Lower leg skin (tissue), 3 donors: ENCODE results near the gene CCDC188.
"Not testable (repeated sequence)": the region's sequence is repeated elsewhere in the genome, so short reads cannot be mapped to it uniquely, and the experiment has no call there.

Source experiments
- CTCF ChIP-seq, 3 donors: fragments of 450-650 bp; IDR thresholded peaks; one replicate each; pipeline ENCODE4 v1.5.1; 2016; ENCODE audit warnings: antibody characterized with exemption in 3 of 3, mild to moderate bottlenecking in 3 of 3, moderate library complexity in 2 of 3
- POLR2A ChIP-seq, 2 donors: fragments of 450-650 bp; IDR thresholded peaks; one replicate each; pipeline ENCODE4 v1.6.1; 2016 to 2017; ENCODE audit warnings: antibody characterized with exemption in 2 of 2, mild to moderate bottlenecking in 1 of 2, moderate library complexity in 1 of 2

GRCh38 chr22:20159531-20159930 is 8.7 kb upstream of the CCDC188 start:
- TF ChIP-seq CTCF, POLR2A (IDR thresholded peaks at IDR 0.05): not testable (repeated sequence)
